Suprapubic skin (tissue), 4 donors: ENCODE results near the gene FXYD3.

ENCODE experiments used
- EP300 ChIP-seq: sonication (generic); formaldehyde crosslinking; IDR thresholded peaks from one replicate; pipeline ENCODE4 v1.6.1; 2017; ENCODE audit warnings: antibody characterized with exemption
- POLR2A ChIP-seq, 2 donors: fragments of 450-650 bp; IDR thresholded peaks; one replicate each; pipeline ENCODE4 v1.6.1; 2017; ENCODE audit warnings: antibody characterized with exemption in 2 of 2, mild to moderate bottlenecking in 2 of 2, moderate library complexity in 2 of 2
- POLR2AphosphoS5 ChIP-seq, 3 donors: sonication (generic); formaldehyde crosslinking; IDR thresholded peaks; one replicate each; pipeline ENCODE4 v1.6.1; 2017; ENCODE audit warnings: antibody characterized with exemption in 3 of 3
- TF ChIP-seq, protein P1 (sequence below), 2 donors: fragments of 200-600 bp in 1 of 2; fragments of 450-650 bp in 1 of 2; sonication (generic) in 1 of 2; IDR thresholded peaks; one replicate each; pipeline ENCODE4 v1.5.1; 2016 to 2019; ENCODE audit warnings: antibody characterized with exemption in 2 of 2, mild to moderate bottlenecking in 1 of 2, moderate library complexity in 1 of 2

DNA sequence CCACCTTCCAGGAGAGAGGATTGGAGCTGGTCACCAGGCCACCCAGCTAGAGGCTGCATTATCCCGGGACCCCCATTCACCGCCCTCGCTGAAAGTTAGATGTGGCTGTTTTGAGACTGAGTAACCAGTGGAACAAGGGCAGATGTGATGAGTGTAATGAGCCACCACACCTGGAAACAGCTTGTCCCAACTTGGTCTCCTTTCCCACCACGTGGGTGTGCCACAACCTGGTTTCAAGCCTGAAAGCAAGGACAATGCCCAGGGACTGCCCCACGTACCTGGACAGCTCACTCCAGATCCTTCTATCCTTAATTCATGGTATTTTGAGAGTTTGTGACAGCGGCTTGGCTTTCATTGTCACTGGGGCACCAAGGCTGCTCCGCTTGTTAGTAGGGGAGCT is 12.2 kb downstream of the FXYD3 start:
- TF ChIP-seq, protein P1, sequence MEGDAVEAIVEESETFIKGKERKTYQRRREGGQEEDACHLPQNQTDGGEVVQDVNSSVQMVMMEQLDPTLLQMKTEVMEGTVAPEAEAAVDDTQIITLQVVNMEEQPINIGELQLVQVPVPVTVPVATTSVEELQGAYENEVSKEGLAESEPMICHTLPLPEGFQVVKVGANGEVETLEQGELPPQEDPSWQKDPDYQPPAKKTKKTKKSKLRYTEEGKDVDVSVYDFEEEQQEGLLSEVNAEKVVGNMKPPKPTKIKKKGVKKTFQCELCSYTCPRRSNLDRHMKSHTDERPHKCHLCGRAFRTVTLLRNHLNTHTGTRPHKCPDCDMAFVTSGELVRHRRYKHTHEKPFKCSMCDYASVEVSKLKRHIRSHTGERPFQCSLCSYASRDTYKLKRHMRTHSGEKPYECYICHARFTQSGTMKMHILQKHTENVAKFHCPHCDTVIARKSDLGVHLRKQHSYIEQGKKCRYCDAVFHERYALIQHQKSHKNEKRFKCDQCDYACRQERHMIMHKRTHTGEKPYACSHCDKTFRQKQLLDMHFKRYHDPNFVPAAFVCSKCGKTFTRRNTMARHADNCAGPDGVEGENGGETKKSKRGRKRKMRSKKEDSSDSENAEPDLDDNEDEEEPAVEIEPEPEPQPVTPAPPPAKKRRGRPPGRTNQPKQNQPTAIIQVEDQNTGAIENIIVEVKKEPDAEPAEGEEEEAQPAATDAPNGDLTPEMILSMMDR (IDR thresholded peaks at IDR 0.05): no peak
- no peak for TF ChIP-seq POLR2A (IDR thresholded peaks at IDR 0.05)
- no peak for TF ChIP-seq POLR2AphosphoS5 (IDR thresholded peaks at IDR 0.05)
- TF ChIP-seq EP300: no peak
